HCT116 (cell line): ENCODE results near the gene GARNL3.

Experiments used
- CBX3 ChIP-seq: IDR thresholded peaks from 2 replicates; pipeline ENCODE4 v1.6.1; 2012; ENCODE audit warnings: low read depth
- EGR1 ChIP-seq: IDR thresholded peaks from 2 replicates; pipeline ENCODE4 v1.6.1; 2012; ENCODE audit warnings: low read depth
- EZH2phosphoT487 ChIP-seq: fragments of 200-600 bp; IDR thresholded peaks from 2 replicates; pipeline ENCODE4 v1.6.1; 2018; ENCODE audit warnings: antibody characterized with exemption, borderline replicate concordance
- FOSL1 ChIP-seq: IDR thresholded peaks from 2 replicates; pipeline ENCODE4 v1.6.1; 2012; ENCODE audit warnings: low read depth
- POLR2A ChIP-seq: IDR thresholded peaks from 2 replicates; pipeline ENCODE4 v1.7.0; 2011; ENCODE audit warnings: borderline replicate concordance; ENCODE audit not compliant: insufficient read depth, insufficient read length; ENCODE audit errors: extremely low read depth
- POLR2AphosphoS5 ChIP-seq: IDR thresholded peaks from 2 replicates; pipeline ENCODE4 v1.6.1; 2011; ENCODE audit warnings: mild to moderate bottlenecking, low read depth, low read length, moderate library complexity
- RAD21 ChIP-seq: IDR thresholded peaks from 2 replicates; pipeline ENCODE4 v1.6.1; 2012; ENCODE audit warnings: low read depth, mild to moderate bottlenecking
- SP1 ChIP-seq: IDR thresholded peaks from 2 replicates; pipeline ENCODE4 v1.6.1; 2012; ENCODE audit warnings: low read depth
- SRF ChIP-seq: IDR thresholded peaks from 2 replicates; pipeline ENCODE4 v1.6.1; 2012; ENCODE audit warnings: low read depth
- YY1 ChIP-seq: IDR thresholded peaks from 2 replicates; pipeline ENCODE4 v1.6.1; 2011; ENCODE audit warnings: low read length, low read depth, moderate library complexity, mild to moderate bottlenecking; ENCODE audit not compliant: insufficient replicate concordance; ENCODE audit errors: extremely low read depth
- TF ChIP-seq, protein P1 (sequence below), 3 experiments: fragments of 200-600 bp in 1 of 3; sonication (generic) in 1 of 3; IDR thresholded peaks in 2 of 3; conservative IDR thresholded peaks in 1 of 3; 2 replicates each; pipeline ENCODE4 v1.5.1; 2012 to 2017; ENCODE audit warnings: low read depth in 2 of 3, low read length in 2 of 3, antibody characterized with exemption in 1 of 3, borderline replicate concordance in 1 of 3, control low read depth in 1 of 3, mild to moderate bottlenecking in 1 of 3, mixed read lengths in 1 of 3, mixed run types in 1 of 3, moderate library complexity in 1 of 3; ENCODE audit not compliant: insufficient read depth in 1 of 3
- TF ChIP-seq, protein P2 (sequence below): IDR thresholded peaks from 2 replicates; pipeline ENCODE4 v1.6.1; 2012; ENCODE audit warnings: low read depth
- TF ChIP-seq, protein P3 (sequence below): IDR thresholded peaks from 2 replicates; pipeline ENCODE4 v1.6.1; 2012

DNA sequence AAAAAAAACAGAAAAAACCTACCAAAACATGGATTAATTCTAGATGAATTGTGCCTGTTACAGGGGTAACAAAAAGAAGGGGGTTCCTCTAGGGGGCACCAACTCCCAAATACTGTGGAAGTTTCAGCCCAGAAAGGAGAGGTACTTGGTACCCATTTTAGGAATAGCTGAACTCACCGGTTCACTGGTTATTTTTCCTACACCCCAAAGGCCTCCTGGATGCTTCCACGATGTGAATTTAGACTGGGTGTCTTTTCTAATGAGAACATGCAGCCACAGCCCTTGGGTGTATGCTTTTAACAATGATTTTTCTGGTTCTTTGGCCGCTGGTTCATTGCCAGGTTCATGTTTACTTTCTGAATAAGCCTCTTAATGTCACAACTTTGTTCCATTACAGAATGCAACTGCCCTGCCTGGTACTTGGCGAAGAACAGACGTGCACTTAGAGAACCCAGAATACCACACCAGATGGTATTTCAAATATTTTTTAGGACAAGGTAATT lies 46.7 kb downstream of the GARNL3 start:
- TF ChIP-seq, protein P1, sequence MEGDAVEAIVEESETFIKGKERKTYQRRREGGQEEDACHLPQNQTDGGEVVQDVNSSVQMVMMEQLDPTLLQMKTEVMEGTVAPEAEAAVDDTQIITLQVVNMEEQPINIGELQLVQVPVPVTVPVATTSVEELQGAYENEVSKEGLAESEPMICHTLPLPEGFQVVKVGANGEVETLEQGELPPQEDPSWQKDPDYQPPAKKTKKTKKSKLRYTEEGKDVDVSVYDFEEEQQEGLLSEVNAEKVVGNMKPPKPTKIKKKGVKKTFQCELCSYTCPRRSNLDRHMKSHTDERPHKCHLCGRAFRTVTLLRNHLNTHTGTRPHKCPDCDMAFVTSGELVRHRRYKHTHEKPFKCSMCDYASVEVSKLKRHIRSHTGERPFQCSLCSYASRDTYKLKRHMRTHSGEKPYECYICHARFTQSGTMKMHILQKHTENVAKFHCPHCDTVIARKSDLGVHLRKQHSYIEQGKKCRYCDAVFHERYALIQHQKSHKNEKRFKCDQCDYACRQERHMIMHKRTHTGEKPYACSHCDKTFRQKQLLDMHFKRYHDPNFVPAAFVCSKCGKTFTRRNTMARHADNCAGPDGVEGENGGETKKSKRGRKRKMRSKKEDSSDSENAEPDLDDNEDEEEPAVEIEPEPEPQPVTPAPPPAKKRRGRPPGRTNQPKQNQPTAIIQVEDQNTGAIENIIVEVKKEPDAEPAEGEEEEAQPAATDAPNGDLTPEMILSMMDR (IDR thresholded peaks at IDR 0.05 in 2 of 3, conservative IDR thresholded peaks at IDR 0.05 in 1 of 3; ENCODE audit: borderline replicate concordance in 1 of 3, insufficient read depth in 1 of 3, low read depth in 2 of 3, low read length in 2 of 3): peak in 2 of 3 experiments; percentile 19 to 43; a peak in 3 of 6 replicates
- no peak for TF ChIP-seq POLR2A
- TF ChIP-seq, protein P2, sequence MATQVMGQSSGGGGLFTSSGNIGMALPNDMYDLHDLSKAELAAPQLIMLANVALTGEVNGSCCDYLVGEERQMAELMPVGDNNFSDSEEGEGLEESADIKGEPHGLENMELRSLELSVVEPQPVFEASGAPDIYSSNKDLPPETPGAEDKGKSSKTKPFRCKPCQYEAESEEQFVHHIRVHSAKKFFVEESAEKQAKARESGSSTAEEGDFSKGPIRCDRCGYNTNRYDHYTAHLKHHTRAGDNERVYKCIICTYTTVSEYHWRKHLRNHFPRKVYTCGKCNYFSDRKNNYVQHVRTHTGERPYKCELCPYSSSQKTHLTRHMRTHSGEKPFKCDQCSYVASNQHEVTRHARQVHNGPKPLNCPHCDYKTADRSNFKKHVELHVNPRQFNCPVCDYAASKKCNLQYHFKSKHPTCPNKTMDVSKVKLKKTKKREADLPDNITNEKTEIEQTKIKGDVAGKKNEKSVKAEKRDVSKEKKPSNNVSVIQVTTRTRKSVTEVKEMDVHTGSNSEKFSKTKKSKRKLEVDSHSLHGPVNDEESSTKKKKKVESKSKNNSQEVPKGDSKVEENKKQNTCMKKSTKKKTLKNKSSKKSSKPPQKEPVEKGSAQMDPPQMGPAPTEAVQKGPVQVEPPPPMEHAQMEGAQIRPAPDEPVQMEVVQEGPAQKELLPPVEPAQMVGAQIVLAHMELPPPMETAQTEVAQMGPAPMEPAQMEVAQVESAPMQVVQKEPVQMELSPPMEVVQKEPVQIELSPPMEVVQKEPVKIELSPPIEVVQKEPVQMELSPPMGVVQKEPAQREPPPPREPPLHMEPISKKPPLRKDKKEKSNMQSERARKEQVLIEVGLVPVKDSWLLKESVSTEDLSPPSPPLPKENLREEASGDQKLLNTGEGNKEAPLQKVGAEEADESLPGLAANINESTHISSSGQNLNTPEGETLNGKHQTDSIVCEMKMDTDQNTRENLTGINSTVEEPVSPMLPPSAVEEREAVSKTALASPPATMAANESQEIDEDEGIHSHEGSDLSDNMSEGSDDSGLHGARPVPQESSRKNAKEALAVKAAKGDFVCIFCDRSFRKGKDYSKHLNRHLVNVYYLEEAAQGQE: no peak
- peak; percentile 57 for TF ChIP-seq RAD21
- no peak for TF ChIP-seq POLR2AphosphoS5
- TF ChIP-seq SP1: no peak
- no peak for TF ChIP-seq CBX3
- no peak for TF ChIP-seq FOSL1
- TF ChIP-seq SRF: no peak
- no peak for TF ChIP-seq EZH2phosphoT487
- TF ChIP-seq EGR1: no peak
- TF ChIP-seq, protein P3, sequence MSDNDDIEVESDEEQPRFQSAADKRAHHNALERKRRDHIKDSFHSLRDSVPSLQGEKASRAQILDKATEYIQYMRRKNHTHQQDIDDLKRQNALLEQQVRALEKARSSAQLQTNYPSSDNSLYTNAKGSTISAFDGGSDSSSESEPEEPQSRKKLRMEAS: no peak
- no peak for TF ChIP-seq YY1
